HL-60 (cell line): ENCODE data around the gene COPZ2.
A peak's percentile ranks its signal among the peaks of the same experiment; 100 is the strongest.

ENCODE experiments used
- DNase-seq, 2 experiments: peaks; one replicate each; pipeline ENCODE4 v3.0.0-alpha.2; 2010 to 2020; ENCODE audit warnings: low read depth in 1 of 2, low spot score in 1 of 2
- H3K27ac ChIP-seq: fragments of 250-450 bp; sonication (Bioruptor Pico); replicated peaks from 2 replicates; pipeline ENCODE4 v1.5.1; 2020; ENCODE audit warnings: mild to moderate bottlenecking, moderate library complexity
- H3K27me3 ChIP-seq: fragments of 250-450 bp; sonication (Bioruptor Pico); 2 replicates; pipeline ENCODE4 v1.5.1; 2021; ENCODE audit warnings: mild to moderate bottlenecking, moderate library complexity; ENCODE audit not compliant: insufficient read depth, poor library complexity, severe bottlenecking
- H3K4me3 ChIP-seq: replicated peaks from 2 replicates; pipeline ENCODE4 v1.5.1; 2011; ENCODE audit warnings: mild to moderate bottlenecking, control low read depth, low read length; ENCODE audit not compliant: insufficient read depth
- CTCF ChIP-seq: IDR thresholded peaks from one replicate; pipeline ENCODE4 v1.5.1; 2011; ENCODE audit warnings: low read length, control low read depth, inconsistent platforms; ENCODE audit not compliant: insufficient read depth
- GABPA ChIP-seq: IDR thresholded peaks from 2 replicates; pipeline ENCODE4 v1.6.1; 2012; ENCODE audit warnings: low read depth
- POLR2AphosphoS5 ChIP-seq: IDR thresholded peaks from 2 replicates; pipeline ENCODE4 v1.6.1; 2012; ENCODE audit warnings: low read depth
- REST ChIP-seq: IDR thresholded peaks from 2 replicates; pipeline ENCODE4 v1.6.1; 2012; ENCODE audit warnings: low read depth; ENCODE audit not compliant: insufficient replicate concordance
- SPI1 ChIP-seq: IDR thresholded peaks from 2 replicates; pipeline ENCODE4 v1.6.1; 2012; ENCODE audit warnings: low read depth, mild to moderate bottlenecking, borderline replicate concordance

Gene COPZ2

GRCh38 chr17:48028736-48029135, 8.9 kb downstream of the COPZ2 start:
- H3K27me3 ChIP-seq: peaks cover 7% of the 10 kb centered on the region
- no peak for TF ChIP-seq REST
- no peak for TF ChIP-seq GABPA
- no peak for TF ChIP-seq CTCF
- TF ChIP-seq POLR2AphosphoS5: no peak
- no peak for TF ChIP-seq SPI1
- DNase-seq: no peak
- H3K27ac ChIP-seq: no peak overlapping the region
- no peak overlapping the region for H3K4me3 ChIP-seq

DNA sequence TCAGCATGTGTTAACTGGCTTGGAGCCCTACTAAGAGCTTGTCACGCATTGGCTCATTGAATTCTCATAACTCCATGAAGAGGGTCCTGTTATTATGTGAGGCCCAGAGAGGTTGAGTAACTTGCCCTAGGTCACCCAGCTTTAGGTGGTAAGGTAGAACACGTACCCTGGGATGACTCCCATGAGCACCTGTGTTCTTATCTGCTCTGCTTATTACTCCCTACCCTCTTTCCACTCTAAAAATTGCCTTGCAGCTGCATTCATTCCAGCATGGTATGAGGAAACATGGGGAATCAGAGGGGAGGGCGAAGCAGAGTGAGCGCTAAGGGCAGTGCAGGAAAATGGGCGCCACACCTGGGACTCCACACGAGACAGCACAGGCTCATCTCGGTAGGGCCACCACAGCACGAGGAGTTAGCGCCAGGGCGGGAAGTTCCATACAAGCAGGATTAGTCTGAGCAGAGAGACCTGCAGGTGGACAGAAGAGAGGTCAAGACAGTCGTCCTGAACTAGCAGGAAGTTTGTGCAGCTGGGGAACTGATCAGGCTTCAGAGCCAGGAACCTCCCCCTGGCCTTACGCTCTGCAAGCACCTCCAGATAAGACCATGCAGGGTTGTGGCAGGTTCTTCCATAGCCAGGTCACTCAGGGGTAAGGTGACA, 10.1 kb downstream of the COPZ2 start:
- no peak for DNase-seq
- no peak for TF ChIP-seq SPI1
- TF ChIP-seq POLR2AphosphoS5: no peak
- no peak for TF ChIP-seq CTCF
- no peak for TF ChIP-seq REST
- TF ChIP-seq GABPA: no peak
- no peak overlapping the region for H3K4me3 ChIP-seq
- H3K27me3 ChIP-seq: peaks cover 5% of the 10 kb centered on the region
- H3K27ac ChIP-seq: no peak overlapping the region

GRCh38 chr17:48026502-48027321, 10.9 kb downstream of the COPZ2 start:
- DNase-seq: peak; percentile 75 to 79
- H3K4me3 ChIP-seq: no peak overlapping the region
- H3K27me3 ChIP-seq: no peaks in the 10 kb centered on the region
- no peak for TF ChIP-seq REST
- TF ChIP-seq CTCF: peak; percentile 92
- no peak overlapping the region for H3K27ac ChIP-seq
